GM12878 (cell line): Measurements from ENCODE around the gene PTPRD. TPM values are rescaled to one million over a fixed set of nuclear protein-coding genes. Genes with fewer than 3 reads are reported as not detected.

Experiments used
- ATAC-seq: fragments of 200-7000 bp; cut with Tn5 transposase; 3 replicates; pipeline ENCODE4 v1.9.1; 2020; ENCODE audit warnings: mild to moderate bottlenecking, moderate library complexity
- BruUV-seq: library from RNA; stranded (reverse); fragments of 400-500 nt; replicated peaks from 2 replicates; lab custom pipeline; 2021; lab: Mats Ljungman, UMichigan
- CTCF ChIA-PET: fragments of 300-600 bp; sonication (Branson Sonifier 250); formaldehyde crosslinking; extraction: SDS; loops from one replicate; lab custom pipeline; 2021; ENCODE audit warnings: inconsistent platforms; lab: Yijun Ruan, JAX
- POLR2A ChIA-PET: fragments of 350-600 bp; formaldehyde crosslinking; extraction: SDS; loops from one replicate; lab custom pipeline; 2021; ENCODE audit warnings: inconsistent platforms; lab: Charles Lee
- RAD21 ChIA-PET: fragments of 300-600 bp; sonication (Branson Sonifier 250); formaldehyde crosslinking; loops from one replicate; lab custom pipeline; 2023; ENCODE audit warnings: antibody characterized with exemption; ENCODE audit not compliant: unreplicated experiment; lab: Charles Lee
- SMC1A ChIA-PET: fragments of 300-600 bp; sonication (Branson Sonifier 250); formaldehyde crosslinking; loops from one replicate; lab custom pipeline; 2023; ENCODE audit not compliant: unreplicated experiment, uncharacterized antibody; lab: Charles Lee
- DNase-seq: peaks from one replicate; pipeline ENCODE4 v3.0.0-alpha.2; 2011; ENCODE audit warnings: low read depth, low spot score
- FAIRE-seq: peaks from 3 replicates; lab custom pipeline; 2011; peaks lifted over from hg19 to GRCh38; lab: Jason Lieb, UNC
- H2AFZ ChIP-seq: 2 replicates; pipeline ENCODE4 v1.6.0; 2011; ENCODE audit warnings: low read depth, low read length, control low read depth; ENCODE audit not compliant: control insufficient read depth
- H3K27ac ChIP-seq: 2 replicates; pipeline ENCODE4 v1.5.1; 2011; ENCODE audit warnings: control low read depth; ENCODE audit not compliant: control insufficient read depth, insufficient read depth
- H3K27me3 ChIP-seq, 2 experiments: replicated peaks in 1 of 2; 2 replicates each; pipeline versions ENCODE4 v1.6.0 to v1.6.1; 2011; ENCODE audit warnings: low read length in 1 of 2; ENCODE audit not compliant: control insufficient read depth in 2 of 2, insufficient read depth in 2 of 2
- H3K36me3 ChIP-seq, 2 experiments: 2 replicates each; pipeline ENCODE4 v1.5.1; 2011; ENCODE audit warnings: low read length in 1 of 2; ENCODE audit not compliant: control insufficient read depth in 2 of 2, insufficient read depth in 2 of 2
- H3K4me1 ChIP-seq: 2 replicates; pipeline ENCODE4 v1.6.1; 2011; ENCODE audit warnings: mild to moderate bottlenecking, low read length, moderate library complexity, mixed read lengths; ENCODE audit not compliant: control insufficient read depth, insufficient read depth
- H3K4me2 ChIP-seq: 2 replicates; pipeline ENCODE4 v1.6.0; 2011; ENCODE audit warnings: control low read depth; ENCODE audit not compliant: control insufficient read depth, insufficient read depth
- H3K4me3 ChIP-seq: fragments of 200-600 bp; sonication (generic); 2 replicates; pipeline ENCODE4 v1.5.1; 2016
- H3K79me2 ChIP-seq: 2 replicates; pipeline ENCODE4 v1.6.0; 2011; ENCODE audit warnings: low read length; ENCODE audit not compliant: control insufficient read depth, insufficient read depth
- H3K9ac ChIP-seq: 2 replicates; pipeline ENCODE4 v1.8.0; 2011; ENCODE audit warnings: low read length, control low read depth, mixed read lengths; ENCODE audit not compliant: control insufficient read depth, insufficient read depth
- H3K9me3 ChIP-seq: replicated peaks from 3 replicates; pipeline ENCODE4 v1.5.1; 2011; ENCODE audit warnings: mild to moderate bottlenecking, low read length; ENCODE audit not compliant: control insufficient read depth, insufficient read depth
- H4K20me1 ChIP-seq: 2 replicates; pipeline ENCODE4 v1.6.0; 2011; ENCODE audit not compliant: control insufficient read depth, insufficient read depth
- MAX ChIP-seq: IDR thresholded peaks from 2 replicates; pipeline ENCODE4 v1.6.1; 2012; ENCODE audit warnings: low read depth, low read length, improper control_type of control experiment
- MEF2B ChIP-seq: fragments of 450-650 bp; IDR thresholded peaks from 2 replicates; pipeline ENCODE4 v1.6.1; 2018; ENCODE audit warnings: mild to moderate bottlenecking, moderate library complexity; ENCODE audit not compliant: partially characterized antibody, poor library complexity, severe bottlenecking
- NFIC ChIP-seq: IDR thresholded peaks from 2 replicates; pipeline ENCODE4 v1.6.1; 2012; ENCODE audit warnings: low read depth, mild to moderate bottlenecking, inconsistent platforms, low read length, moderate library complexity
- WGBS: methylation state at CpG from one replicate; pipeline ENCODE4 v1.1.6; 2016; ENCODE audit warnings: low lambda C conversion rate; ENCODE audit not compliant: insufficient replicate concordance, insufficient coverage; ENCODE audit errors: missing lambda C conversion rate; 5-methylcytosine and 5-hydroxymethylcytosine counted together
- in situ Hi-C: fragments of 300-500 bp; cut with MboI; formaldehyde crosslinking; loops from 9 replicates; pipeline ENCODE4 v1.14.3; 2018; ENCODE audit warnings: mixed read lengths
- intact Hi-C: fragments of 100-400 bp; cut with micrococcal nuclease; formaldehyde crosslinking; loops from one replicate; pipeline ENCODE4 v1.14.2; 2022; ENCODE audit not compliant: unreplicated experiment
- polyA plus RNA-seq, 11 experiments: library from polyadenylated mRNA; depleted of rRNA in 4 of 11; unstranded in 6 of 11; stranded (reverse) in 5 of 11; fragments of >200 nt; fragmentation: Nextera tagmentation in 4 of 11; fragmentation: Illumina TruSeq in 1 of 11; extraction: Ambion mirVana in 4 of 11; extraction: Trizol in 1 of 11; gene quantifications; 1 replicate in 1 of 11; 2 replicates in 10 of 11; pipeline versions ENCODE4 v1.2.1 to v1.2.3, GENCODE V29; 2011 to 2016; ENCODE audit warnings: inconsistent platforms in 2 of 11, missing spikeins in 2 of 11, low read depth in 1 of 11
- total RNA-seq, 4 experiments: library from RNA; depleted of rRNA in 3 of 4; stranded (reverse); fragments of >200 nt in 3 of 4; fragmentation: Illumina TruSeq in 1 of 4; extraction: Trizol in 1 of 4; gene quantifications; 2 replicates each; pipeline versions ENCODE4 v1.2.1 to v1.2.3, GENCODE V29; 2013 to 2021
- TF ChIP-seq, protein P1 (sequence below): fragments of 150-350 bp; IDR thresholded peaks from 2 replicates; pipeline ENCODE4 v1.6.1; 2016; ENCODE audit warnings: low read depth, low read length

Gene PTPRD
- total and polyA plus RNA-seq, 10 of the 15 experiments (the other 5 are each of a cell fraction or from before 2014, with no cell fraction given) = under 0.01 to 0.05 (median 0.01) TPM; not detected in 7

DNA sequence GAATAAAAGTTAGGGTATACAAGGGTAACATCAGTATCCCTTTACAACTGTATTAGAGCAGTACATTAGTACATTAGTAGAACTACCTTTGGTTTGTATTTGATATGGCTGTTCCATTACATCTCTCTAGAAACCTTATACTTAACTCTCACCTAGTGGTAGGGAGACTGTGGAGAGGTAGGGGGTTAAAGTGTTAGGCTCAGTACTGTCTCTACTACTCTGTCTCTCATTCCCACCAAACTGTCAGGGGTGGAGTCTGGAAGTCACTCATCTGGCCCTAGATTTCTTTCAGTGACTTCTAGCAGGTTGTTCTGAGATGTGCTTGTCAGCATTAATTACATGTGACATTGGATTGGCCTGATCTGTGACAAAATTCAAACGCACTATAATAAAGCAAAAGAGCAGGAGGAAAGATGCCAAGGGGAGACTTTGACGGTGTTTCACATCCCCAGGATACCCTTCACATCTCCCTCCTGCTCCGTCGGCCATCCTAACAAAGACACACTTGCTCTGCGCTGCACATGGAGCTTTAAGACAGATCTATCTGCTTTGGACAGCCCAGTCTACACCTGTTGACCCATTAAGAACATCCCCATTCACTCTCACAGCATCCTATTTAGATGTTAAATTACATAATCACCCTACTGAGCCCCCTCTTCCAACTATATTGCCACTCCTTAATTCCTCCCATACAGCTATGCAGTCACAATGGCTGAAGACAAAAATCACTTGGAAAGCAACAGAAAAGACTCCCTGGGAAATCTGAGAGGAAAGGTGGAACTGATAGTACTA, 1770.2 kb downstream of the PTPRD start (continued):
- TF ChIP-seq, protein P1, sequence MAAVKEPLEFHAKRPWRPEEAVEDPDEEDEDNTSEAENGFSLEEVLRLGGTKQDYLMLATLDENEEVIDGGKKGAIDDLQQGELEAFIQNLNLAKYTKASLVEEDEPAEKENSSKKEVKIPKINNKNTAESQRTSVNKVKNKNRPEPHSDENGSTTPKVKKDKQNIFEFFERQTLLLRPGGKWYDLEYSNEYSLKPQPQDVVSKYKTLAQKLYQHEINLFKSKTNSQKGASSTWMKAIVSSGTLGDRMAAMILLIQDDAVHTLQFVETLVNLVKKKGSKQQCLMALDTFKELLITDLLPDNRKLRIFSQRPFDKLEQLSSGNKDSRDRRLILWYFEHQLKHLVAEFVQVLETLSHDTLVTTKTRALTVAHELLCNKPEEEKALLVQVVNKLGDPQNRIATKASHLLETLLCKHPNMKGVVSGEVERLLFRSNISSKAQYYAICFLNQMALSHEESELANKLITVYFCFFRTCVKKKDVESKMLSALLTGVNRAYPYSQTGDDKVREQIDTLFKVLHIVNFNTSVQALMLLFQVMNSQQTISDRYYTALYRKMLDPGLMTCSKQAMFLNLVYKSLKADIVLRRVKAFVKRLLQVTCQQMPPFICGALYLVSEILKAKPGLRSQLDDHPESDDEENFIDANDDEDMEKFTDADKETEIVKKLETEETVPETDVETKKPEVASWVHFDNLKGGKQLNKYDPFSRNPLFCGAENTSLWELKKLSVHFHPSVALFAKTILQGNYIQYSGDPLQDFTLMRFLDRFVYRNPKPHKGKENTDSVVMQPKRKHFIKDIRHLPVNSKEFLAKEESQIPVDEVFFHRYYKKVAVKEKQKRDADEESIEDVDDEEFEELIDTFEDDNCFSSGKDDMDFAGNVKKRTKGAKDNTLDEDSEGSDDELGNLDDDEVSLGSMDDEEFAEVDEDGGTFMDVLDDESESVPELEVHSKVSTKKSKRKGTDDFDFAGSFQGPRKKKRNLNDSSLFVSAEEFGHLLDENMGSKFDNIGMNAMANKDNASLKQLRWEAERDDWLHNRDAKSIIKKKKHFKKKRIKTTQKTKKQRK = no peak

GRCh38 chr9:8838136-8838535, 1774.7 kb downstream of the PTPRD start:
- H3K36me3 ChIP-seq = no peaks in the 10 kb centered on the region
- ChIA-PET CTCF (no interaction called here), POLR2A (no interaction called here)
- H3K27me3 ChIP-seq = no peaks in the 10 kb centered on the region
- H3K79me2 ChIP-seq = no peaks in the 10 kb centered on the region
- in situ Hi-C loops = no loop called here
- no peak overlapping the region for H2AFZ ChIP-seq
- FAIRE-seq = no peak
- TF ChIP-seq NFIC (no peak), MAX (no peak), MEF2B (no peak)
- TF ChIP-seq, all 136 proteins: peak for 0
- Histone ChIP-seq H3K4me3 (no peak overlapping the region), H3K4me1 (no peaks in the 10 kb centered on the region), H3K9ac (no peak overlapping the region), H3K27ac (no peak overlapping the region), H3K9me3 (no peaks in the 10 kb centered on the region), H3K4me2 (no peak overlapping the region), H4K20me1 (no peaks in the 10 kb centered on the region)
- no TSS peak for BruUV-seq
- no peak for ATAC-seq
- 10% methylated on average over 3 of the region's 3 CpGs for WGBS
- SMC1A ChIA-PET = no interaction called here
- RAD21 ChIA-PET = no interaction called here
- DNase-seq = no peak
- intact Hi-C loops = no loop called here
